AG09309 (cell line): ENCODE data around the gene NRM.
"Not testable (repeated sequence)": the region's sequence is repeated elsewhere in the genome, so short reads cannot be mapped to it uniquely, and the experiment has no call there.

Experiments
- DNase-seq: peaks from one replicate; pipeline ENCODE4 v3.0.0-alpha.2; 2010; ENCODE audit warnings: low read depth
- H3K4me3 ChIP-seq: 2 replicates; pipeline ENCODE4 v1.5.1; 2011; ENCODE audit warnings: mild to moderate bottlenecking, low read depth, low read length, moderate library complexity; ENCODE audit not compliant: control insufficient read depth
- CTCF ChIP-seq: IDR thresholded peaks from 2 replicates; pipeline ENCODE4 v1.5.1; 2011; ENCODE audit warnings: mild to moderate bottlenecking, low read depth, low read length, inconsistent platforms; ENCODE audit not compliant: insufficient read depth, control insufficient read depth; ENCODE audit errors: missing control alignments

Gene NRM

GRCh38 chr6:30672445-30673253 is 18.1 kb downstream of the NRM start, which contains the start of gene DHX16:
DHX16 (minus strand) TSS chr6:30673006; CDS start chr6:30672841, 165 bp downstream.
- TF ChIP-seq CTCF = peak; percentile 82
- DNase-seq = peak; percentile 93
- H3K4me3 ChIP-seq = peak within 1 kb of the TSS; percentile 74

- peak; percentile 12 for TF ChIP-seq CTCF
- H3K4me3 ChIP-seq = no peak overlapping the region
- no peak for DNase-seq
Observed at GRCh38 chr6:30670760-30671527, 19.8 kb downstream of the NRM start.

GRCh38 chr6:30666300-30666699 is 24.5 kb downstream of the NRM start:
- DNase-seq, H3K4me3 ChIP-seq: not testable (repeated sequence)

- TF ChIP-seq CTCF = no peak
- no peak for DNase-seq
- H3K4me3 ChIP-seq = no peak overlapping the region
Observed at GRCh38 chr6:30664994-30665767, 25.6 kb downstream of the NRM start.

- H3K4me3 ChIP-seq, DNase-seq: not testable (repeated sequence)
Observed at GRCh38 chr6:30657922-30658321, 32.9 kb downstream of the NRM start.

- no peak for DNase-seq
- no peak overlapping the region for H3K4me3 ChIP-seq
- TF ChIP-seq CTCF = no peak
Observed at GRCh38 chr6:30657454-30657853, 33.3 kb downstream of the NRM start.

- H3K4me3 ChIP-seq = no peak overlapping the region
- no peak for DNase-seq
- no peak for TF ChIP-seq CTCF
Observed at GRCh38 chr6:30656513-30656912, 34.3 kb downstream of the NRM start.
